Natural killer cell treated with Interleukin-12 subunit alpha and Interleukin-12 subunit beta and Interleukin-15 and Interleukin-18, amount 100 ng/mL, for 72 hours (primary cell): ENCODE results near the gene SLC12A7. TPM values are rescaled to one million over a fixed set of nuclear protein-coding genes. Genes with fewer than 3 reads are reported as not detected.
A peak's percentile ranks its signal among the peaks of the same experiment; 100 is the strongest.
"Not testable (repeated sequence)": the region's sequence is repeated elsewhere in the genome, so short reads cannot be mapped to it uniquely, and the experiment has no call there.

ENCODE experiments used
- ATAC-seq, 2 donors: fragments of 150-1000 bp; cut with Tn5 transposase in 1 of 2; sonication (Bioruptor Pico), chemical (Tn5 transposase) in 1 of 2; 2 replicates each; pipeline ENCODE4 v1.10.0; 2021
- DNase-seq: peaks from one replicate; pipeline ENCODE4 v3.0.0; 2022; ENCODE audit warnings: low spot score
- H3K27ac Mint-ChIP-seq, 2 donors: 1 replicate in 1 of 2; 2 replicates in 1 of 2; pipeline ENCODE4 v1.8.0; 2022; ENCODE audit warnings: mixed read lengths in 2 of 2, mild to moderate bottlenecking in 1 of 2, moderate library complexity in 1 of 2
- H3K27me3 Mint-ChIP-seq, 2 donors: 1 replicate in 1 of 2; 2 replicates in 1 of 2; pipeline ENCODE4 v1.8.0; 2022; ENCODE audit warnings: mixed read lengths in 2 of 2
- H3K36me3 Mint-ChIP-seq: one replicate; pipeline ENCODE4 v1.8.0; 2022; ENCODE audit warnings: mixed read lengths
- H3K4me1 Mint-ChIP-seq, 2 donors: 1 replicate in 1 of 2; 2 replicates in 1 of 2; pipeline ENCODE4 v1.8.0; 2022; ENCODE audit warnings: low read depth in 2 of 2, mixed read lengths in 2 of 2, mild to moderate bottlenecking in 1 of 2
- H3K4me3 Mint-ChIP-seq: one replicate; pipeline ENCODE4 v1.8.0; 2022; ENCODE audit warnings: mixed read lengths
- H3K9me3 Mint-ChIP-seq: 2 replicates; pipeline ENCODE4 v1.8.0; 2022; ENCODE audit warnings: mixed read lengths
- total RNA-seq, 2 donors: library from RNA; stranded (reverse); gene quantifications; one replicate each; pipeline ENCODE4 v1.2.3, GENCODE V29; 2022

The SLC12A7 gene
- total RNA-seq, 2 donors from 2014 or later, result 13.5 to 21.9 TPM

- no peaks in the 10 kb centered on the region for H3K4me1 Mint-ChIP-seq
- no peak overlapping the region for H3K4me3 Mint-ChIP-seq
- H3K9me3 Mint-ChIP-seq, result no peaks in the 10 kb centered on the region
- DNase-seq (no peak), ATAC-seq (no peak)
- no peaks in the 10 kb centered on the region for H3K27me3 Mint-ChIP-seq
- H3K27ac Mint-ChIP-seq, result no peak overlapping the region
- no peaks in the 10 kb centered on the region for H3K36me3 Mint-ChIP-seq
Measured at GRCh38 chr5:1028481-1029281, 83.2 kb downstream of the SLC12A7 start.

GRCh38 chr5:1027631-1028441 is 84.0 kb downstream of the SLC12A7 start:
- Mint-ChIP-seq H3K27me3 (no peaks in the 10 kb centered on the region), H3K4me1 (no peaks in the 10 kb centered on the region), H3K27ac (no peak overlapping the region), H3K4me3 (no peak overlapping the region), H3K9me3 (no peaks in the 10 kb centered on the region), H3K36me3 (no peaks in the 10 kb centered on the region)
- DNase-seq (no peak), ATAC-seq (no peak)

GRCh38 chr5:1026700-1027621 is 84.9 kb downstream of the SLC12A7 start:
- Mint-ChIP-seq H3K4me3 (no peak overlapping the region), H3K27ac (no peak overlapping the region), H3K9me3 (no peaks in the 10 kb centered on the region), H3K36me3 (no peaks in the 10 kb centered on the region), H3K27me3 (no peaks in the 10 kb centered on the region), H3K4me1 (no peaks in the 10 kb centered on the region)
- DNase-seq (no peak), ATAC-seq (no peak)

GRCh38 chr5:1021969-1022336 is 89.9 kb downstream of the SLC12A7 start:
- not testable (repeated sequence) for H3K27ac Mint-ChIP-seq, H3K4me3 Mint-ChIP-seq, H3K27me3 Mint-ChIP-seq, DNase-seq, H3K36me3 Mint-ChIP-seq, H3K9me3 Mint-ChIP-seq, ATAC-seq, H3K4me1 Mint-ChIP-seq

- no peak overlapping the region for H3K27ac Mint-ChIP-seq
- no peaks in the 10 kb centered on the region for H3K27me3 Mint-ChIP-seq
- ATAC-seq, result no peak
Measured at GRCh38 chr5:1021136-1021968, 90.5 kb downstream of the SLC12A7 start.

GRCh38 chr5:1020452-1020961 is 91.4 kb downstream of the SLC12A7 start:
- Mint-ChIP-seq H3K4me1 (no peaks in the 10 kb centered on the region), H3K27me3 (no peaks in the 10 kb centered on the region), H3K36me3 (no peaks in the 10 kb centered on the region), H3K27ac (no peak overlapping the region), H3K4me3 (no peak overlapping the region), H3K9me3 (no peaks in the 10 kb centered on the region)
- ATAC-seq (no peak), DNase-seq (peak; percentile 45)

More at GRCh38 chr5:1021136-1021968, 90.5 kb downstream of the SLC12A7 start:
- H3K4me3 Mint-ChIP-seq, result no peak overlapping the region
- H3K36me3 Mint-ChIP-seq, result no peaks in the 10 kb centered on the region
- no peaks in the 10 kb centered on the region for H3K4me1 Mint-ChIP-seq
- no peak for DNase-seq
- H3K9me3 Mint-ChIP-seq, result no peaks in the 10 kb centered on the region

- no peak overlapping the region for H3K4me3 Mint-ChIP-seq
- H3K27me3 Mint-ChIP-seq, result no peaks in the 10 kb centered on the region
- H3K36me3 Mint-ChIP-seq, result no peaks in the 10 kb centered on the region
- H3K9me3 Mint-ChIP-seq, result no peaks in the 10 kb centered on the region
- H3K4me1 Mint-ChIP-seq, result no peaks in the 10 kb centered on the region
- H3K27ac Mint-ChIP-seq, result no peak overlapping the region
- DNase-seq (peak; percentile 38), ATAC-seq (no peak)
Measured at GRCh38 chr5:1019001-1019905, 92.6 kb downstream of the SLC12A7 start.

- ATAC-seq (peak; percentile 5 to 7), DNase-seq (no peak)
- Mint-ChIP-seq H3K9me3 (no peaks in the 10 kb centered on the region), H3K27ac (no peak overlapping the region), H3K27me3 (no peaks in the 10 kb centered on the region), H3K4me3 (no peak overlapping the region), H3K4me1 (no peaks in the 10 kb centered on the region), H3K36me3 (no peaks in the 10 kb centered on the region)
Measured at GRCh38 chr5:1018596-1018995, 93.3 kb downstream of the SLC12A7 start.

- DNase-seq (peak; percentile 46), ATAC-seq (peak; percentile 10 to 37)
- no peaks in the 10 kb centered on the region for H3K9me3 Mint-ChIP-seq
- no peaks in the 10 kb centered on the region for H3K4me1 Mint-ChIP-seq
- no peaks in the 10 kb centered on the region for H3K36me3 Mint-ChIP-seq
- H3K27me3 Mint-ChIP-seq, result no peaks in the 10 kb centered on the region
- no peak overlapping the region for H3K27ac Mint-ChIP-seq
- H3K4me3 Mint-ChIP-seq, result no peak overlapping the region
Measured at GRCh38 chr5:1017691-1018455, 94.0 kb downstream of the SLC12A7 start.

GRCh38 chr5:1017056-1017455 is 94.8 kb downstream of the SLC12A7 start:
- H3K36me3 Mint-ChIP-seq, result no peaks in the 10 kb centered on the region
- H3K27me3 Mint-ChIP-seq, result no peaks in the 10 kb centered on the region

GRCh38 chr5:1016476-1016875 is 95.4 kb downstream of the SLC12A7 start:
- no peak overlapping the region for H3K27ac Mint-ChIP-seq
- H3K36me3 Mint-ChIP-seq, result no peaks in the 10 kb centered on the region
- peak; percentile 44 for DNase-seq
- no peaks in the 10 kb centered on the region for H3K9me3 Mint-ChIP-seq
- no peaks in the 10 kb centered on the region for H3K4me1 Mint-ChIP-seq
- no peak for ATAC-seq
- H3K27me3 Mint-ChIP-seq, result peaks cover 2 to 5% of the 10 kb centered on the region in 2 donors
- H3K4me3 Mint-ChIP-seq, result no peak overlapping the region

More at GRCh38 chr5:1017056-1017455, 94.8 kb downstream of the SLC12A7 start:
- no peak for ATAC-seq
- no peak for DNase-seq
- Mint-ChIP-seq H3K4me3 (no peak overlapping the region), H3K27ac (no peak overlapping the region), H3K9me3 (no peaks in the 10 kb centered on the region), H3K4me1 (no peaks in the 10 kb centered on the region)
